NCI-H345 treated with DMSO at 0.1 percent for 48 hours (cell line): ENCODE measurements around the gene COL5A1.

Experiments used
- DNase-seq: peaks from one replicate; lab custom pipeline; 2025; ENCODE audit not compliant: unreplicated experiment; lab: John Stamatoyannopoulos, UW

Gene COL5A1

DNA sequence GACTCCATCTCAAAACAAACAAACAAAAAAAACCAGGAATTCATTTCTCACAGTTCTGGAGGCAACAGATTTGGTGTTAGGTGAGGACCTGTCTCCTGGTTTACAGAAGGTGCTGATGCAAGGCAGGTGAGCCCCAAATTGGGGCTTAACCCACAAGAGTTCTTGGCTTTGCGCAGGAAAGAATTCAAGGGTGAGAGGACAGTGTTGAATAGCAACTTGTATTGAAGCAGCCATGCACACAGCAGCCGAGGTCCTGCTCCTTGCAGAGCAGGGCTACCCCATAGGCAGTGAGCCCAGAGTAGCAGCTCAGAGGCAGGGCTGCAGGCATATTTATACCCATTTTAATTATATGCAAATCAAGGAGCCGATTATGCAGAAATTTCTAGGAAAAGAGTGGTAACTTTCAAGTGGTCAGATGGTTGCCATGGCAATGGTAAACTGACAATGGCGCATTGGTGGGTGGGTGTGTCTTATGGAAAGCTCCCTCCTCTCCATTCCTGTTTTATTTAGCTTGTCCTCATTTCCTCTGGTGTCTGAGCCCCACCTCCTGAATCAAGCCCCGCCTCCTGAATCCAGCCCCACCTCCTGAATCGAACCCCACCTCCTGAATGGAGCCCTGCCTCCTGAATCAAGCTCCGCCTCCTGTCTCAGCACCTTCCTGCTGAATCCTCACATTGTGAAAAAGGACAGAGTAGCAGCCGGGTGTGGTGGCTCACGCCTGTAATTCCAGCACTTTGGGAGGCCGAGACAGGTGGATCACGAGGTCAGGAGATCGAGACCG lies 34.5 kb upstream of the COL5A1 start:
- no peak for DNase-seq

DNA sequence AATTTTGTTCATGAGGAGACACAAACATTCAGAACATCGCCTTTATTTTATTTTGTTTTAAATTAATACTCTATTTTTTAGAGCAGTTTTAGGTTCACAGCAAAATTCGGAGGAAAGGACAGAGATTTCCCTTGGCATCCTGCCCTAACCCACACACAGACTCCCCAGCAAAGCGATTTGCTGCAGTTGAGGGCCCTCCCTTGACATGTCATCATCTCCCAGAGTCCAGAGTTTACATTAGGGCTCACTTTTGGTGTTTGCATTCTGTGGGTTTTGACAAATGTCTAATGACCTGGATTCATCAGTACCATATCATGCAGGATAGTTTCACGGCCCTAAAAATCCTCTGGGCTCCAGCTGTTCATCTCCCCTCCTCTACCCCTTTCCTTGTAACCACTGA lies 33.6 kb upstream of the COL5A1 start:
- DNase-seq, result no peak

DNA sequence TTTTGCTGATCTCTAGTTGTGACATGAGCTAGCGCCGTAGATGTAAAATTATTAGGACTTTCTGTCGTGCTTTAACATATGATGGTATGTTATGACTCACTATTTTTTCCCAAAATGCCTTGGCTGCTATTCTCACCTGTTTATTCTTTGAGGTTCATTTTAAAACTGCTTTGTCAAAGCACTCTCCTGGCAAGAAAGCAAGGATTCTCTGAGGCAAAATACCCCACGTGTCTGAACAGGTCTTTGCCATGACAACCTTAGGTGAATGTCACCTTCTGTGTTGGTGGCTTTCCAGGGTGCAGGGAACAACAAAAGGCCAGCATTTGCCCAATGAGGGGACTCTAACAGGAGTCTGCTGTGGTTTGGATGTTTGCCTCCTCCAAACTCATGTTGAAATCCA lies 30.6 kb upstream of the COL5A1 start:
- DNase-seq, result no peak

DNA sequence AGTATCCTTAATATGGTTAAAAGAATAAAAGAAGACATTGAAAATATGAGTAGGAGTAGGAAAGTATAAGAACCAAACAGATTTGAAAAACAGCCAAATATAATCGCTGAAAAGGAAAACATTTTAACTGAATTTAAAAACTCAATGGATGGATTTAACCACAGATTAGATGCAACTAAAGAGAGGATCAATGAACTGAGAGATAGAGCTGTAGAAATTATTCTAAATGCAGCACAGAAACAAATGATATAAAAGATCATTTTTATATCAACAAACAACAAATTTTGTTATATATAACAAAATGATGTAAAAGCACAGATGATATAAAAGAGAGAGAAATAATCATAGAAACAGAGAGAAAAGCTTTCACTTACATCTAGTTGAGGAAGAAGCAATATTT lies 29.3 kb upstream of the COL5A1 start:
- no peak for DNase-seq

DNA sequence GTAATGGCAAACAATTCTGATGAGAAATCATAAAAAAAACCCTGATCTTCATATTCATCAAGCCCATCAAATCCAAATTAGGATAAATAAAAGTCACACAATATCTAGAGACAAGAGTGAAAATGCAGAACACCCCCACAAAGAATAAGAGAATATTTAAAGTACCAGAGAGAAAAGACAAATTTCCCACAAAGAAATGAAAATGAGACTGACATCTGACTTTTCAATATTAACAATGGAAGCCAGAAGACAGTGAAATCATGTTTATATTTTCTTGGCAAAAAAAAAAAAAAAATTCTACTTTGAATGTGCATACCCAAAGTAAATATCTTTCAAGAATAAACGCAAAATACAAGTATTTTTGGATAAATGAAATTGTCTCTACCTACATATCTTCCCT lies 28.9 kb upstream of the COL5A1 start:
- DNase-seq, result no peak

DNA sequence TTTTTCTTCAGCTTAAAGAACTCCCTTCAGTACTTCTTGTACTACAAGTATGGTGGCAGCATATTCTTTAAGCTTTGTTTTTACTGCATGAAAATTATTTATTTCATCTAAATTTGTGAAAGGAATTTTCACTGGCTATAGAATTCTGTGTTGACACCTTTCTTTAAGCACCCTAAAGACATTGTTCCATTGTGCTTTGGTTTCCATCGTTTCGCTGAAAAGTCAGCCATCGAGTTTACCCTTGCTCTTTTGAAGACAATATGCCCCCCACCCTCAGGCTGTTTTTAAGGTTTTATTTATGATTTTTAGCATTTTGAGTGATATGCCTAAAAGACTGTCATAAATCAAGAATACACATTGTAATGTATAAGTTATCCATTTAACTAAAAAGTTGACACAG lies 27.3 kb upstream of the COL5A1 start:
- DNase-seq, result no peak

DNA sequence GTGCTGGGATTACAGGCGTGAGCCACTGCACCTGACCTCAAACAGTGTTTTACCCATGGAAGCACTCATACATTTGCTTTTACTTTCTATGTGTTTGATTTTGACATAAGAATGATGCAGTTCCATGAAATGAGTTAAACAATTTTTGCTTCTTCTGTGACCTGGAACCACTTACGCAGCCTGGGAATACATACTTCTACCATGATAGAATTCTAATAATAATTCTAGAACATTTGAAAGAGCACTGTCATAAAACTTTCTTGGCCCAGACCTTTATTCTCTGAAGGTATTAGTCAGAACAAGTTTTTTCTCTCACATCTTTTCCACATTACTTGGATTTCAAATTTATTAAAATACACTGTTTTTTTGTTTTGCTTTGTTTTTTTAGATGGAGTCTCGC lies 25.3 kb upstream of the COL5A1 start:
- no peak for DNase-seq

DNA sequence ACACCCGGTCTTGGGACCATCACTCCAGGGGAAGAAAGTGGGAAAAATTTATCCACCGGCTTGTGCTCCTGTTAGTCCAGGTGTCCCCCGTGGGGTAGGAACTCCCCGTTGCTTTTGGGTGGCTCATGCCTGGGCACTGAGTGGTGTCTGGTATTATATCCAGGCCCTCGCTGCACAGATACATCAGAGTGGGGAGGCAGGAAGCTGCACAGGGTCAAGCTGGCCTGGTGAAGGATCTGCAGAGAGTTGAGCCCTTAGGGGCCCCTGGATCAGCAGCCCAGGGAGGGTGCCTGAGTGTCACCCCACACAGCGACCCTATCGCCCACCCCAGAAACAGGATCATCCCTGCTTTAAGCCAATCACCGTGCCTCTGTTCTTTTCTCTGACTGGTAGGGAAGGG lies 24.4 kb upstream of the COL5A1 start:
- no peak for DNase-seq

DNA sequence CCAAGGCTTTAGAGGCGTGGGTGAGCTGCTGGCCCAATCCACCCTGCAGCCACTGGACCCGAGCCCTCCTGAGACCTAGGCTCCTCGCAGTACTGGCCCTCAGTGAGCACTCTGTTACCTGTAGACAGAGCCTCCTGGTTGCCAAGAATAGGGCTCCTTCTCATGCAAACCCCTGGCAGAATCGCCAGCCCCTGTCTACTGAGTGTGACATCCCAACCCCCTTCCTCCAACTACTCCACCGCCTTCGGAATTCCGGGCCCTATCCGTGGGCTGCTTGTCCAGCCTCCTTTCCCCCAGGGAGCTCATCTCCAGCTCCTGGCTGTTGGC lies 23.8 kb upstream of the COL5A1 start:
- DNase-seq, result no peak

DNA sequence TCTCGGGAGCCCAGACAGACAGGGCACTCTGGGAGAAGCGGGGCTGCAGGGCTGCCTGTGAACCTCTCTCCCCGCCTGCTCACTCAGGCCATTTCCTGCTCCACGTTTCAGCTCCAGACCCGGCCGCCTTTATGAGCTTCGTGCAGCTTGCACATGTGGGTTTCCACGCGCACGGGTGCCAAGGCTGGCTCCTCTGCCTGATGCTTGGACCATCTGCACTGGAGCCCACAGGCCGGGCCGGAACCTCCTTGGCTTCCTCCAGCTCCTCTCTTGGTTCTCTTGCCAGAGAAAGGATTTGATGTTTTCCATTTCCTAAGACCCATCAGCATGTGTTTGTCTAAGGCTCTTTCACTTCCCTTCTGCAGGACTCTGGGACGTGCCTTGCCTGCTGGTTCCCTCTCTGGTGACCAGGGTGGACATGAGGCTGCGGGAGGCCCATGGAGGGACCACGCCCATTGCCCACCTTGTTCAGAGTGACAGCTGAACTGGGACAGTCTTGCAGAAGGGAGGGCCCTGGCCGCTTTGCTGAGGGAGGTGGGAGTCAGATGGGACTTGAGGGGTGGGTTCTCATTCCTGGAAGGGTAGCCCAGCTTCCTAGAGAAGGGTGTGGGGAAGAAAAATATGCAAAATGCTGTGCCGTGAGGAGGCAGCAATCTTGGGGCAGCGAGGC lies 23.3 kb upstream of the COL5A1 start:
- DNase-seq, result no peak

DNA sequence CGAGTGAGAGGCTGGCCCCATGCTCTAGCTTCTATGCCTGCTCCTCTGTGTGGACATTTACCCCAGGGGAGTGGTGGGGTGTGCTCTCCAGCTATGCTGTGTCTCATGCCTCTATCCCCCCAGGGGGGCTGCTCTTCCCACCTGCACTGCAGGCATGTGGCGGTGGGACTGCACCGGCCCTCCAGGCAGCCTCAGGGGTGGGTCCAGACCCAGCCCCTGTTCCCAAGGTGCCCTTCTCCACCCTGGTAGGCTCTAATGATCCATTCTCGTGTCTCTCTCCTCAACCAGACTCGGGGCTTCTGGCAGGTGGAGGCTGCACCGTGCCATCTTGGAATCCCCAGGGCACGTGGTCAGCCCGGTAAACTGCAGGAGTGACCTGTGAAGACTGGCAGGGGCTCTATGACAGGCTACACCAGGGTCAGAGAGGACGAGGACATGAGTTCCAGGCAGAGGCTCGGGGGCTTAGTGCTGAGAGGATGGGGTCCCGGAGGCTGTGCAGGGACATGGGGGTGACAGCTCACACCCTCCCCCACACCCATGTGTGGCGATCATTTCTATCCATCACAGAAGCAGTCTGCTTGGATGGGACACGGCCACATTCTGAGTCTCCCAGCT lies 22.7 kb upstream of the COL5A1 start:
- DNase-seq, result no peak

DNA sequence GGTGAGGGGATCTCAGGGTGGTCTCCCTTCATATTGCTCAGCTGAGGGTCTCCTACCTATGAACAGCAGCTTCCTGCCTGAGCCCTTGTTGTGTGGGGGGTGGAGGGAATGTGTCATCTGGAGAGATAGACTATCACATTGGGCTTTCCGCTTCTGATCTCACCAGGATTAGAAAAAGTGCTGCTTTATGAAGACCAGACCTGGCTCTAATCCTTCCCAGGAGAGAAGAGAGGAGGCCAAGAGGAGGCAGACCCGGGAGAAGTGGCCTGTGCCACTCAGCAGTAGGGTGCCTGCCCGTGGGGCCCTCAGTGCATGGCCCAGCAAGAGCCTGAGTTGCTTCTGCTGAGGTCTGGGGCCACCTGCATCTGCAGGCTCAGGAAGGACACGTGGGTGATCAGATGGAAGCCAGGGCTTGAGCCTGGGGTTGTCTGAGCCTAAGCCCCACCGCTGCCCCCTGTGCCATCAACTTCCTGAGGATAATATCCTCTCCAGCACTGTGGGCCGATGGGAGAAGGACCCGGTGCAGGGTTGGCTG lies 22.1 kb upstream of the COL5A1 start:
- DNase-seq, result no peak

DNA sequence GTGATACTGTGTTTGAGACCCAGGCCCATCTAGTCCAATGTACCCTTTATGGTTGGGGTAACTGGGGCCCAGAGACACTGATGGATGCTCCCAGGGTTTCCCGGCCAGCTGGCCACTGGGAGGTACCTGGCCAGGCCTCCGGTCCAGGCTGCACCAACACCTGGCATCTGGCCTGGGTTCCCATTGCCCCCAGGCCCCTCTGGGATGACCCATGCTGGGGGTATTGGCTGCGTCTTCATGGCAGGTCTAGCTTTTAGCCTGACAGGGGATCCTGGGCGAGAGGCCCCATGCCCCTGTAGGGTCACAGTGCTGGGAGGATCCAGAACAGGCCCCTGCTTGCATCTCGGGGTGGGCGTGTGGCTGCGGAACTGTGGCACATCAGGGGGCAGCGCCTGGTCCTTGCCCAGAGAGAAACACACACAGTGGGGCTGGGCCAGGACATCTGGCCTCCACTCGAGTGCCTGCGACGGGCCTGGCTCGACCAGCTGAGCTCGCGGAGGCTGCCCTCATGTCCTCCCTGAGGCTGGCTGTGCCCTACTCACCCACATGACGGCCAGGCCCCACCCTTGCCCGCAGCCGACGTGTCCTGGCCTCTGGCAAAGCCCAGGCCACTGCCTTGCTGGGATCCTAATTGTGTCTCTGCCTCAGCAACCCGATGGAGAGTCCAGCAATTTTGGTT lies 21.5 kb upstream of the COL5A1 start:
- no peak for DNase-seq

DNA sequence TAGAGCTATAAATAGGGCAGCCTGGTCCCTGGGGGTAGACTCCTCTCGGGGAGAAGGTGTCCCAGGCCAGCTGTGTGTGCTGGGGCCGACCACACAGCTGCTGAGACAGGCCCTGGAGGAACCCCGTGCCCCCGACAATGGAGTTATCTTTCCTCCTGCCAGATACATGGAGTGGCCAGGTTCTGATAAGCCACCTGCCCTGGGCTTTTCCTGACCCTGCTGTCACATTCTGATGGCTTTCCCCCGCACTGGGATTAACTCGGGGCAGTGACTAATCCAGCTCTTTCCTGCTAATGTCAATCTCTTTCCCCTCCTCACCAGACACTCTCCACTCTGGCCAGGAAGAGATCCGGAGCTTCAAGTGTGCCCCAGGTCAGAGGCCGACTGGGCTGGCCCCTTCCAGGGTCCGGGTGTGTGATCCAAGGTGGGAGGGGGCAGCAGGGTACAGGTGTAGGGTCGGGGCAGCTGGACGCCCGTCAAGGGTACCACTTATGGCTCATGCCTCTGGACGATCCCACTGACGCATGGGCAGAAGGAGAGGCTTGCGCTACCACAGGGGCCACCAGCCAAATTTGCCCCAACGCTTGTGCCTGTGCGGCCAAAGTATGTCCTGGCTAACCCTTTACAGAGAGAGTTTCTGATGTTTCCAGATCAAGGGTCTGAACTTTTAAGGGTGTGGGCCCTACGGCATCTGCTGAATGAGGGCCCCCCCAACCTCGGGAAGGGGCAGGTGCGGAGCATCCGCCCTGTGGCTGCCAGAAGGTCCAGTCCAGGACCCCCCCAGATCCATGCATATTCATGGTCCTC lies 20.6 kb upstream of the COL5A1 start:
- no peak for DNase-seq

DNA sequence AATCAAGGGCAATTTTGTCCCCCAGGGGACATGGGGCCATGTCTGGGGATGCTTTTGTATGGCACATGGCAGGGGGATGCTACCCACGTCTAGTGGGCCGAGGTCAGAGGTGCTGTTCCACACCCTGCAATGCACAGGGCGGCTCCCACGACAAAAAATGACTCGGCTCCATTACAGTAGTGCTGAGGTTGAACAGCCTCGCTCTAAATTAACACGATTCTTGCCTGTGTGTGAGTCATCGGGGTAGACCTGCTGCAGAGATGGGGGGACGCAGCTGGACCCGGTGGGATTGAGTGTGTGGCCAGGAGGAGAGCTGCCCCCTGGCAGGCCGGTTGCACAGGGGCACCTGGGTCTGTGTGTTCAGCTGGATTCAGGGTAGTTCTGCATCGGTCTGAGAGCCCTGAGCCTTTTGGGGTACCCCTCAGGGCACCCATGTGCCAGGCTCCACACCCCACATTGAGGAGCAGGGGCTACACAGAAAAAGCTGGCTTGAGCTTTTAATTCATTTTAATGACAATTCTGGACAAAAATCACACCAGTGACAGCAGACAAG lies 20.0 kb upstream of the COL5A1 start:
- no peak for DNase-seq

DNA sequence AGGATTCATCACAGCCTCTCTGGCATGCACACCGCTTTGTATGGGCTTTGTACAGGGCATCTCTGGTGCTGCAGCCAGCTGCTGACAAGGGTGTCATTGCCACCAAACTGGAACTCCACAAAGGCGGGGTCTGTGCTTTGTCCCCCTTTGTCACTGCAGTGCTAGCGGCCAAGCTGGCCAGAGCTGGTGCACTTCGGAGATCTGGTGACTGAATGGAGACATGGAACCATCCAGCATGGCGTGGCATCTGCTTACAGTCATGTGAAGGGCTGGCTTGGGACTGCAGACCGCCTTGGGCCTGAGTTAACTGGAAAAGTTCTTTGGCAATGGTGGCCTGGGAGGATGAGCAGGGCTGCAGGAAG lies 18.7 kb upstream of the COL5A1 start:
- DNase-seq, result no peak

DNA sequence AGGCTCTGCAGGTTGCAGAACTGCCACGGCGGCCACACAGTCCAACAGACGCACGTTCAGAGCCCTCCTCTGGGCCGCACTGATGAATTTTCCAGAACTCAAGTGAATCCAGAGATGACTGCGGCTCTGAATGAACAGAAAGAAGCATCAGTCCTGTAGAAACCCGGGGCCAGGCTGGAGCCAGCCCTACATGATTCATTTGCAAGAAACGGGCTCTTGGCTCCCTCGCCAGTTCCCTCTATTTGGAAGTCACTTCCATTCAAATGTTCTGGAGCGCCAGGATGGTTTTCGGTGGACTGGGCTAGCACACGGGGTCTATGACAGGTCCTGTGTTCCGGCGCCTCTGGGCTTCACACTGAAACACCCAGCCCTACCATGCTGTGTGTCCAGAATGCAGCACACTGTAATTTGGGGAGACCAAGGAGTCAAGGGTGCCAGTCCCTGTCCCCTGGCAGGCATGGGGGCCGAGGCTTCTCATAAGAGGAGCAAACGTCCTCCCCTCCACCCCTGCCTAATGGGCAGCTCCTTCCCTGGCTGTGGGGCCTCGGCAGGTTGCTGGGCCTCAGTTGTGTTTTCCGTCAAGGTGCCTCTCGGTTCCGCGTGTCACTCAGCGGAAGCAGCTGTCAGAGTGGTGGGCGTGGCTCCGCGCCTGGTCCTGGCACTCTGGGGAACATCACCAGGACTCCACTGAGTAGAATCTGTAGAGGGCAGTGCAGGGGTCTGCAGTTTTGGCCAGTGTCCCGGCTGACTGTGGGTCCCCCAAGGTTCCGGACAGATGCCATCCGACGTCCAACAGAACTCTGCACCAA lies 18.1 kb upstream of the COL5A1 start:
- no peak for DNase-seq

DNA sequence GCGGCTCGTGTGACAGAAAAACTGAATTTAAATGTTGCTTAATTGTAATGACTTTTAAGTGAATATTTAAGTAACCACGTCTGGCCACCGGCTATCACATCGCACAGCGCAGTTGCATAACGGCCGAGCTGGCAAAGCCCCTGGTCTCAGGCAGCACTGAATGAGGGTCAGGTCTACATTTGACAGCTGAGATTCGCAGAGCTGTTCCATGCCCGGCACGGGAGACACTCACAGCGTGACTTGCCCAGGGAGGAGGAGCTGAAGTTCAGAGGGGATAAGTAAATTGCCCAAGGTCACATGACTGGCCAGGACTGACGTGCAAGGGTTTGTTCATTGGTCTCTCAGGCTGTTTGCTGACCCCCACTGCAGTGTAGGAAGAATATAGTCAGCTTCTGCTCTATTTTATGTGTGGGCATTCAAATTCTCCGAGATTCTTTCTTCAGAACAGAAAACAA lies 17.4 kb upstream of the COL5A1 start:
- no peak for DNase-seq

DNA sequence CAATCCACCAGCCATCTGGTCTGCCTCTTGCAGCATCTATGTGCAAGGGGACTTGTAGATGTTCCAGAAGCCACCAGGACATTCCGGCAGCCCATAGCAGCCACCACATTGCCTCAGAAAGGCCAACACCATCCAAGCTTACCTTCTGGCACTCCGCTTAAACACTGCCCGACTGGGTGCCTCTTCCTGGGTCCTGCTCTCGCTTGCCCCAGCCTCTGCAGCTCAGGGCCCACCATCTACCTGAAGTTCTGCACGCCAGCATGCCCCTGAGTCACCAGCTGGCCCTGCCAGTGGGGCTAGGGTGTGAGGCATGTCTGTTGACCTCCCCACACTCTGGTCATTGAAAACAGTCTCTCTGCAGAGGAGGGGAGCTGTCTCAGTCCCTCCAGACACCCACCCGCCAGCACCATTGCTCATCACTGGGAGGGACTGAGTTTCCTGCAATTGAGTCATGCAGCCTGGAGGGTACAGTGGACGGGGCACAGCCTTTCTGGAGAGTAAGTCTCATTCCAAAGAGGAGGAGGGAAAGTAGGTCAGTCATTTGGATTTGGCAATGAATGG lies 16.9 kb upstream of the COL5A1 start:
- DNase-seq, result no peak
